SK-N-MC (cell line): Measurements from ENCODE around the gene ISM1.
"Not testable (repeated sequence)": the region's sequence is repeated elsewhere in the genome, so short reads cannot be mapped to it uniquely, and the experiment has no call there.

ENCODE experiments used
- EZH2 ChIP-seq: fragments of 200-600 bp; sonication (generic); IDR thresholded peaks from one replicate; pipeline ENCODE4 v1.6.1; 2017; ENCODE audit warnings: antibody characterized with exemption
- FOXP2 ChIP-seq: optimal IDR thresholded peaks from 2 replicates; pipeline ENCODE3; 2011; ENCODE audit warnings: mild to moderate bottlenecking, moderate library complexity; ENCODE audit not compliant: insufficient read depth; ENCODE audit errors: extremely low read length, control extremely low read depth
- POLR2AphosphoS5 ChIP-seq: IDR thresholded peaks from 2 replicates; pipeline ENCODE4 v1.6.1; 2012; ENCODE audit warnings: mild to moderate bottlenecking, low read depth, low read length, borderline replicate concordance

DNA sequence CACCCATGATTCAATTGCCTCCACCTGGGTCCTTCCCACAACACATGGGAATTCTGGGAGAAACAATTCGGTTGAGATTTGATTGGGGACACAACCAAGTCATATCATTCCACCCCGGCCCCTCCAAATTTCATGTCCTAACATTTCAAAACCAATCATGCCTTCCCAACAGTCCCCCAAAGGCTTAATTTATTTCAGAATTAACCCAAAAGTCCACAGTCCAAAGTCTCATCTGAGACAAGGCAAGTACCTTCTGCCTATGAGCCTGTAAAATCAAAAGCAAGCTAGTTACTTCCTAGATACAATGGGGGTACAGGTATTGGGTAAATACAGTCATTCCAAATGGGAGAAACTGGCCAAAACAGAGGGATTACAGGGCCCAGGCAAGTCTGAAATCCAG is 15.3 kb downstream of the ISM1 start:
- not testable (repeated sequence) for TF ChIP-seq EZH2, POLR2AphosphoS5, FOXP2
